ENCODE measurements around the gene MYO16.

MYO16 gene

DNA sequence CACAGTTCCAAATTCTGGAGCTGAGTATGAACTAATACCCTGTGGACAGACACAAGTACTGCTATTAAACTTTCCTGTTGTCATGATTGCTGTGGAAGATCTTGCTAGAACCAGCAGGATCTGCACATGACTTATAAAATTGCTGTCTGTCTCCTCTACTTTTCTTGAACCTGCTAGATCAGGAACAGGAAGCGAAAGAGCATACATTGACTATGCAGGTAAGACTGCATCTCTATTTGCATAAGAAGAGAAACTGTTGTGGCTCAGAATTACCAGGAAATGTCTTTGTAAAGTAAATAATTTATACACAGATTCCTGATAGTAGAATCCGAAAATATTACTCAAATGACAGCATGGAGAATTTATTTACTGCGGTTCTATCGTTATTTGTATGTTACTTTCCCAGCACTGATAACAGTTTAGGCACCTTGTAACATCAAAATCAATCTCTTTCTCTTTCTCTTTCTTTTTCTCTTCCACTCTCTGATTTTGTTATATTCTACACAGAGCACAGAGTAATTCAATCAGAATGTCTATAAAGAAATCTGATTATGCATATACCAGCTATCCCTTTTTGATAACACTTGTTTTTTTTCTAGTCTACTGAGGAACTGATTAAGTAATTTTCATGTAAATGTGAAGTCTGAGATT is 226.5 kb downstream of the MYO16 start:
- DNase-seq (ENCODE audit: low read depth): no peak
- H3K4me3 ChIP-seq (ENCODE audit: low read depth, low read length): no peak overlapping the region
- TF ChIP-seq, protein P1, sequence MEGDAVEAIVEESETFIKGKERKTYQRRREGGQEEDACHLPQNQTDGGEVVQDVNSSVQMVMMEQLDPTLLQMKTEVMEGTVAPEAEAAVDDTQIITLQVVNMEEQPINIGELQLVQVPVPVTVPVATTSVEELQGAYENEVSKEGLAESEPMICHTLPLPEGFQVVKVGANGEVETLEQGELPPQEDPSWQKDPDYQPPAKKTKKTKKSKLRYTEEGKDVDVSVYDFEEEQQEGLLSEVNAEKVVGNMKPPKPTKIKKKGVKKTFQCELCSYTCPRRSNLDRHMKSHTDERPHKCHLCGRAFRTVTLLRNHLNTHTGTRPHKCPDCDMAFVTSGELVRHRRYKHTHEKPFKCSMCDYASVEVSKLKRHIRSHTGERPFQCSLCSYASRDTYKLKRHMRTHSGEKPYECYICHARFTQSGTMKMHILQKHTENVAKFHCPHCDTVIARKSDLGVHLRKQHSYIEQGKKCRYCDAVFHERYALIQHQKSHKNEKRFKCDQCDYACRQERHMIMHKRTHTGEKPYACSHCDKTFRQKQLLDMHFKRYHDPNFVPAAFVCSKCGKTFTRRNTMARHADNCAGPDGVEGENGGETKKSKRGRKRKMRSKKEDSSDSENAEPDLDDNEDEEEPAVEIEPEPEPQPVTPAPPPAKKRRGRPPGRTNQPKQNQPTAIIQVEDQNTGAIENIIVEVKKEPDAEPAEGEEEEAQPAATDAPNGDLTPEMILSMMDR (conservative IDR thresholded peaks at IDR 0.05; ENCODE audit: low read depth, low read length): no peak

DNA sequence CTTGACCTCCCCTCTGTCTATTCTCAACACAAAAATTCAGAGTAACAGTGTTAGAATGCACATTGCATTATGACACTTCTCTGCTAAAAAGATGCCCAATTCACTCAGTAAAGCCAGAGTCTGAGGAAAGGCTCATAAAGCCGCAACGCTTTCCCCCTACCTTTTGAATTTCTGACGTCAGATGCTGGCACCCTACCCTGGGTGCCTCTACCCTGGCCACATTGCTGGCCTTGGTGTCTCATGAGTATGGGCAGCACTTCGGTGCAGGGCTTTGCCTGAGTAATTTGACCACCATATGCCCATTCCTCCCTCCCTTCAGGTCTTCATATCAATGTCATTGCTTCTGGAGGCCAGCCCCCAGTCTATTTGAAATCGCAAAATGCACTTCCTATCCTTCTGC is 229.3 kb downstream of the MYO16 start:
- H3K4me3 ChIP-seq (ENCODE audit: low read depth, low read length): no peak overlapping the region
- DNase-seq (ENCODE audit: low read depth): no peak
- TF ChIP-seq, protein P1 (conservative IDR thresholded peaks at IDR 0.05; ENCODE audit: low read depth, low read length): no peak

DNA sequence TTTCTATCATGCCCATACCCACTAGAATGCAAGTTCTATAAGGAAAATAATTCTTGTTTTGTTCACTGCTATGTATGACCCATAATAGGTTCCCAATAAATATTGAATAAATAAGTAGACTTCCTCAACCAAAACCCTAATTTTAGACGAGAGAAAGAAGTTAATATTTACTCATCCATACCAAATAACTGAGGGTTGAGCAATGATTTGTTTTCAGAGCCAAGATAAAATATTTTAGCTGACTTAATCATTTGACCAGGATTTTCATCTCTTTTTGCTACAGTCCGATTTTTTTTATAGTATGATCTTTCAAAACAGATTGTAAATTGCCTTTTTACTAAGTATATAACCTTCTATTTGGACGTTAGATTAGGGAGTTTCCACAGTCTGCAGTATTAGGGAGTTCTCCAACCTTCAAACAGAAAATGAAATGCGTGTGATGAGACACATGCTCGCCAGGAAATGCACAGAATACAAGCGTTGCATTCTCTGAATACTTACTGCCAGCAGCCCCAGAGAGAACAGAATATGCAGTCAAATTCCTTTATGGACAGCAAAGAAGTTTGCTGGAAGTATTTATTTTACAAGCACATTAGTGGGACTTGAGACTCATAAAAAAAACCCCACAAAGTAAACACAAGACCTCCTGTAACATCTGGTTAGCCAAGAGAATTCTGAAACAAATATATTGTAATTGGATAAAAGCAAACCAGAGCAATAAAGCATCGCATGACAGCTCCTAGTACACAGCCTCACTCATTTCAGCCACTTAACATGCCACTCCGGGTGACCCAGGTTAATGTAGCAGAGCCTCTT is 230.0 kb downstream of the MYO16 start:
- TF ChIP-seq, protein P1 (conservative IDR thresholded peaks at IDR 0.05; ENCODE audit: low read depth, low read length): no peak
- DNase-seq (ENCODE audit: low read depth): peak; percentile 94
- peak overlapping the region; percentile 28 for H3K4me3 ChIP-seq (ENCODE audit: low read depth, low read length)

DNA sequence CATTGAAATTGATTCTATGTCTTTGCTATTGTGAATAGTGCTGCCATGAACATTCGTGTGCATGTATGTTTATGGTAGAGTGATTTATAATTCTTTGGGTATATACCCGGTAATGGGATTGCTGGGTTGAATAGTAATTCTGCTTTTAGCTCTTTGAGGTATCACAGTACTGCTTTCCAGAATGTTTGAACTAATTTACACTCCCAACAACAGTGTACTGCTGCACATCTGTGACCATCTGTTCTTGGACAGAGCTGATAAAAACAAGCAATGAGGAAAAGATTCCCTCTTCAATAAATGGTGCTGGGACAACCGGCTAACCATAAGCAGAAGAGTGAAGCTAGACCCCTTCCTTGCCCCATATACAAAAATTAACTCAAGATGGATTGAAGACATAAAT is 231.0 kb downstream of the MYO16 start:
- H3K4me3 ChIP-seq (ENCODE audit: low read depth, low read length): no peak overlapping the region

DNA sequence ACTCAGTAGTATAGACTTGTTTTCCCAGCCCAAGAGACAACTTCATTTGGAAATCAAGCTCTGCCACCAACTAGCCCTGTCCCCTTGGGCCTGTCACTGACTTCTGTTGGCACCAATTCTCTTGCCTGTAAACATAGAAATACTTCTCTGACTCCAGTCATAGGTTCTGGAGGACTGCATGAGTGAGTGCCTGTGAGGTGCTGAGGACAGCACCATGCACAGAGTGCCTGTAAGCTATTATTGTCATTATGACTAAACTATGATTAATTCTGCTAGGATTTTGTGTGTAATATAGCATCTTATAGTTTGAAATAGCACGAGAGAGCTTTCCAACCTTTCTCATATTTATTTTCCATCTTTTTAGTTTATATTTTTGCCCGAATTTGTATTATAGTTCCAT is 247.9 kb downstream of the MYO16 start:
- TF ChIP-seq, protein P1 (conservative IDR thresholded peaks at IDR 0.05; ENCODE audit: low read depth, low read length): no peak
- no peak overlapping the region for H3K4me3 ChIP-seq (ENCODE audit: low read depth, low read length)
- peak; percentile 54 for DNase-seq (ENCODE audit: low read depth)

More for the DNA sequence above, 231.0 kb downstream of the MYO16 start:
- TF ChIP-seq, protein P1 (conservative IDR thresholded peaks at IDR 0.05; ENCODE audit: low read depth, low read length): no peak
- DNase-seq (ENCODE audit: low read depth): no peak

DNA sequence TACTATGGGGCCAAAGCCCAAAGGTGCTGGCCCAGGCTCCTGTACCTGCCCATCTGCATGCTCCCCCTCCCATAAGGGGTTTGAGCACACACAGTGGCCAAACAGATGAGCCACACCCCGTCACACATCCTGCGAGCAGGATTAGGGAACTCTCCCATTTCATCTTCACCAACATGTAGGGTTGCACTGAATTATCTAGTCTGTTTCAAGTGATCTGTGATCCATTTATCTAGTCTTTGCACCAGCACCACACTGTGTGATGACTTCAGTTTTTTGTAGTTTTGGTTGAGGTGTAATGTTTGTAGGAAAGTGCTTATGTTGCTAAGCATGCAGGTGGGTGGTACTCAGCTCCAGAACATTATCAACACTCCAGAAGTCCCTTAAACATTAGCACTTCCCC is 249.3 kb downstream of the MYO16 start:
- DNase-seq (ENCODE audit: low read depth): no peak
- TF ChIP-seq, protein P1 (conservative IDR thresholded peaks at IDR 0.05; ENCODE audit: low read depth, low read length): no peak

More for the DNA sequence above, 249.3 kb downstream of the MYO16 start:
- no peak overlapping the region for H3K4me3 ChIP-seq (ENCODE audit: low read depth, low read length)
